H4 (cell line): ENCODE data around the gene IFNA10. TPM values are rescaled to one million over a fixed set of nuclear protein-coding genes. Genes with fewer than 3 reads are reported as not detected.
"Not testable (repeated sequence)": the region's sequence is repeated elsewhere in the genome, so short reads cannot be mapped to it uniquely, and the experiment has no call there.

Experiments
- DNase-seq: peaks from one replicate; pipeline ENCODE4 v3.0.0-alpha.2; 2015; ENCODE audit warnings: low spot score
- total RNA-seq: library from RNA; depleted of rRNA; stranded (reverse); fragments of >200 nt; shearing (Covaris generic); gene quantifications from 2 replicates; pipeline ENCODE4 v1.2.3, GENCODE V29; 2014; rRNA removed

The IFNA10 gene
- total RNA-seq, result not detected in 2 replicates

DNA sequence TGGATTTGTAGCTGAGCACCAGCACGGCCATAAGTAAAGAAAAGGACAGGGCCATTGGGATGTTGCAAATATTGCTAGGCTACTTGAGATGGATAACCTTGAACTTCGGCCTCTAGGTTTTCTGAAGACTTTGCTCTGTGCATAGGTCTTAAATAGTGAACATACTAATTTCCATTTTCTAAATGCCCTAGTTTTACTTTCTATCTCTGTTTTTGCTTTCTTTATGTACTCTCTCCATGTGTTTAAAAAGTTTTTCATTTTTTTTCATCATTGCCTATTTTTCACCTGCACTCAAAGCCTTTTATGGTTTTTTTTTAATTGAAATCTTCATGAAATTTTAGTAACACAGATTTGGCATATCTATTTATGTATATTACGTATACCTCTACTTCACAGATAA is at the start of gene IFNA10:
Gene IFNA10, minus strand, starts transcription at position 101 of the 400 bp plus-strand sequence. Its CDS starts 46 bp downstream, at position 55.
- DNase-seq, result not testable (repeated sequence)

DNA sequence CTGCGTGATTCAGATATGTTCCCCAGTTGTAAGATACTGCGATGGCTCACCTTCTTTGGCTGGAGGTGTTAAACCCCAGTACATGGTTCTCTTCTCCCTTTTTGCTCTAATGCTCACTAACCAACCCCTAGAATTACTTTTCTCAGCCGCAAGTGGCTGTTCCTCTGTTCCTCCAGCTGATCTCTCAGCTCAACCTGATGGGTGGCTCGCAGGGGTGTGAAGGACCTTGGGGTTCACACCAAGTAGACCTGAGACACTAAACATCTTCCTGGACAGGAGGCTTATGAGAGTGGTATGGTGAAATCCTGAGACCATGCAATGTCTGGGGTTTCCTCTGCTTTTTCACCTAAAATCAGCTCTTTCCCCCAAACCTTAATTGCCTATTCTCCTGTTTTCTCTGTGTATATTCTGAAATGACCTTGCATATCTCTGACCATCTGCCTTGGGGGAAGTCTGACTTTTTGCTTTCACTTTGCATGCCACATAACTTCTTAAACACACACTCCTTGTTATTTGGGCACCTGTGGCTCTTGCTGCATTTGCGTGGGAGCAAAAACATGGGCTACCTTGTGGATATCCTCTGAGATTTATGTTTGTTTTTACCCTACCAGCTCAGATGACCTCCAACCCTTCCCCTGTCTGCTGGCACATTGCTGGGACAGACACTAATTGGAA is 48.7 kb upstream of the IFNA10 start:
- no peak for DNase-seq

DNA sequence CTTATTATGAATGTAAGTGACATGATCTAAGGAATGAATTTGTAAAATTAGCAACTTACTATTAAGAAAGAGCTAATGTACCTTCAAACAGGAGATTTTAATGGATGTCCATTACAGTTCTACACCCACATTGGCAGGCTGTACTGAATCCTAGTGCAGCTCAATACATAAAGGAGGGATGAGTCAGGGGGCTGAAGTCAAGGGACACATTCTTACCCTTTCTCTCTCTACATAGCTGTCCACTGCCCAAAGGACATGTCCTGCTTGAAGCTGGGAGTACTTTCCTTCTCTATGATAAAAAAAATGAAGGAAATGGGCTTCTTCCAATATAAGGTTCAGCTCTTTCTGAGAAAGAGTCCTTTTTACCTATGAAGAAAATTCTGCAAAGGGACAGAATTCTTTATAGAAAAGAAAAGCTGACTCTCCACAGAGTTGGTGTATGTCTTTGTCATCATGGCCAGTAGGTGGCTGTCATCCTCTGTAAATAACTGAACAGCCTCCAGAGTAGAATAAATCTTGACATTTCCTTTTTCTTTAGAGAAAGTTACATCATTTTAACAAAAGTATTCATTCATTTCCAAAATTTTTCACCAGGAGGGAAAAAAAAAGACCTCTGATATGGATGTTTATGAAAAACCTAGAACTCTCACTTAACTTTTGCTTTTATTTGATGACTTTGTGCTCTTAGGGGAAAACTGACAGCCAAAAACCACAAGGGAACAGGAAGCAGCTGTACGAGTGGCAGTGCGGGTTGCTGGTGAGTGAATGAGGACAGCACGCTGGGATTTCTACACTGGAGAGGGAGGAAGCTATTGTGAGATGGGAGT is 46.0 kb upstream of the IFNA10 start:
- peak; percentile 24 for DNase-seq

DNA sequence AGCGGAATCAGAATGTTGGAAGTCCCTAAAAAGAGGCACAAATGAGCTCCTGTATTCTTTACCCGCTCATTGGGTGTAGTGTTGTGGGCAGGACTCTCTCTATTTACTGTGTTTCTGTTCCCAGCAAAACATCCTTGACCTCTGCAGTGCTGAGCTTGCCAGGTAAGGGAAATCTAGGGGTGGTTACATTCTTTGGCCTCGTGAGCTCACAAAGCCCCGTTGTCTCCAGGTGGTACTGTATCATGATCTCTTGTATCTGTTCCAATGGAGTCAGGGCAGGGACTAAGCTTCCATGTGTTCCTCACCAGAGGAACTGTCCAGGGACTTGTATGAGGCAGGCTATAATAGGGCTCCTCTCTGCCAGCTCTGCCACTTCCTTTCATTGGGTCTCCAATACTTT is 44.7 kb upstream of the IFNA10 start:
- no peak for DNase-seq

DNA sequence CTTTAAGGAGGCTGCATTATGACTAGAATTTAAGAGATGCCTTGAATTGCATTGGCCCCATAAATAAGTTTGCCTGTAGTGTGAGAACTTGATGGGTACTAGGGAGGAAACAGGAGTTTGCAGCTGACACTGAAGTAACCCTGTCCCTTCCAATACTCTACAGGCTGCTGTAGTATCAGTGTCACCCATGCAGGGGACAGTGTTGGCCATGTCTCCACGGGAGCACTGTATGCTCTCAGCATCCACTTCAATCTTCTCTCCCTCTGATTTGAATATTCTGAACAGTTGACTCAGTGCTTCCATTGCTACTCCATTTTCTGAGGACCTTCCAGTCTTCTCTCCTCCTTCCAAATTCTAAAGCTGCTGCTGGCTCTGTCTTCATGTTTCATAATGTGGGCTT is 44.2 kb upstream of the IFNA10 start:
- no peak for DNase-seq

DNA sequence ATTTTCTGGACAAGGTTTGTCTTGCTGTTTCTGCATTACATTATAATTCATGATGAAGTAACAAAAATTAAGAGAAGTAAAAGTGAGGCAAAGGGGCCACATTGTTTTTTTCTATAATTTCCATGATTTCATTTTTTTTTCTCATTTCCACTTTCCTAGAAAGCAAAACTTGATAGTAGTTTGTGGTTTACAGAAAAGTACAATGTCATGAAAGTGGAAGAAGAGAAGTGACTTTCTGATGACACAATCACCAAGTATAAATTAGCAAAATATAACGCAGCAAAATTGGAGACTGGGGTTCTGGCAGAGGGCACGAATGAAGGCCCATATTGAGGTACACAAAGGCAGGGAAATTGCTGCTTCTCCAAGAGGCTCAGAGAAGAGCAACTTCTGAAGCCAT is 37.9 kb upstream of the IFNA10 start:
- no peak for DNase-seq

DNA sequence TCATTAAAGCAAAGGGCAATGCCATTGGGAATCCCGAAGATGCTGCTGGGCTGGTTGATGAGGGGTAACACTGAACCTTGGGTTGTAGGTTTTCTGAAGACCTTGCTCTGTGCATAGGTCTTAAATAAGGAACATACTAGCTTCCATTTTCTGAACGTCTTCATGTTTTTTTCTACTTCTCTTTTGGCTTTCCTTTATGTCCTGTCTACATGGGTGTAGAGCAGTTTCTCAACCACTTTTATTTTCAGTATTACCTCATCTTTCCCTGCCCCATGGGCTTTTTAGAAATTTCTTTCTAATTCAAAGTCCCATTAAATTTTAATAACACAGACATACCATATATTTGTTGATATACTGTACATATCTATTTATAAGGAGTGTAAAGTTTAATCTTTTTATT is 33.0 kb upstream of the IFNA10 start, which contains the start of gene IFNA14:
Gene IFNA14, minus strand, starts transcription at position 95 of the 400 bp plus-strand sequence. Its CDS starts 70 bp downstream, at position 25.
- no peak for DNase-seq

DNA sequence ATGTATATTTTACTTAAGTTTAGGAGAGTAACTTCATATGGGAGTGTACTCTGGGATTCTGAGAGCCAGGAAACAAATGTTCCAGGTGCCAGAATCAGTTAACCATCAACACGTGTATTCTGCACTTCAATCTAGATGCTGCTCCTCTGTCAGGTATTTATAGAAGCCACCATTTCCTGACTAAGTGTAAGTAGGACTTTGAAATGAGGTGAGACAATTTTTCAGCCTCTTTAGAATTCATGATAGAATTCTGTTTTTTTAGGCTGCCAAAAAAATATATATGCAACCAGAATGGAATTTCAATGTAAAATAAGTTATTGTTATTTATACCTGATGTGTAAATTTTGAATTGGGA is 29.4 kb upstream of the IFNA10 start:
- DNase-seq, result not testable (repeated sequence)

DNA sequence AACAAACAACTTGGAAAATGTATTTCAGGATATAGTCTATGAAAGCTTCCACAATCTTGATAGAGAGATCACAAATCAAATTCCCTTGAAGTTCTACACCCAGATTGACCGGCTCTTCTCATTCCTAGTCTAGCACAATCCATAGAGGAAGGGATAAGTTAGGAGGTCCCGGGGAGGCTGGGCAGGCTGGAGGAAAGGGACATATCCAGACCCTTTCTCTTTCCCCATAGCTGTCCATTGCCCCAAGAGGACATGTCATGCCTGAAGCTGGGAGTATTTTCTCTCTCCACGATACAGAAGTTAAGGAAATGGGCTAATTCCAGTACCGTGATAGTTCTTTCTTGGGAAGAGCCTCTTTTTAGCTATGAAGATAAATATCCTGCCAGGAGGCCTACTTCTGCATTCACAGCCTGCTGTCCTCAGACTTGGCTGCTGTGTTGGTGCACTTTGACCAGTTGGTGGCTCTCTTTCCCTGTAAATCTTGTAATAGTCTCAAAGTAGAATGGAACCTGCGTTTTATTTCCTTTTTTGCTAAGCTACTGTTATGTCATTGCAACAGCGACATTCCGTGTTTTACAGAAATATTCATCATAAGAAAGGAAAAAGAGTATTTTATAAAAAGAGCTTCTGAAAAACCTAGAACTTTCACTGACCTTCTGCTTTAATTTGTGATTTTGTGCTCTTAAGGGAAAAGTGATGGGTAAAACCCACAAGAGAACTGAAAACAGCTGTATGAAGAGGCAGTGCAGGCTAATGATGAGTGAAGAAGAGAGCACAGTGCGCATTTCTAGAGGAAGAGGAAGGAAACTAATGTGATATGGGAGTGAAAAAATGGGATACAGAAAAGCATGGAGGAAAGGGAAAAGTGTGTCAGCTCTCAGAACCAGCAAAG is 28.8 kb upstream of the IFNA10 start:
- DNase-seq, result peak; percentile 11

DNA sequence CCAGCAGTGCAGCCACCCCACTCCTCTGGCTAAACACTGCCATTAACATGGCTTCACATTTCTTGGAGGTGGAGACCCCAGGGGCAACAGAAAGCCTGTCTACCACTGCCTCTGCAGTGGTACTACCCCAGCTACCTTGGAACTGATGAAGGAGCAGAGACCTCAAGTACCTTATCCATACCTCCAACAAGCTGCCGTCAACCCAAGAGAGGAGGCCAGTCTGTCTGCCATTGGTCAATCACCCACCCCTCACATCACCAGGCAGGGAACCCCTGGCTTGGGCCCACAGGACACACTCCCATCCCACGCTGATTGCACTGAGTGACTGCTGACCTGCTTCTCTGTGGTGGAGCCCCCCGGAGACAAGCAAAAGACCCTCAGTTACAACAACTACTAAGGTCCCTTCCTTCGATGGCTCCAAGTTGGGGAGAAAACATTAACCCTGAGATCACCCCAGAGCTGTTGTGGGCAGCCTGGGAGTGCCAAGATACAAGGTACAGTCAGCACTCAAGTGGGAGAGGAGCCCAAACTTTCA is 27.3 kb upstream of the IFNA10 start:
- no peak for DNase-seq

DNA sequence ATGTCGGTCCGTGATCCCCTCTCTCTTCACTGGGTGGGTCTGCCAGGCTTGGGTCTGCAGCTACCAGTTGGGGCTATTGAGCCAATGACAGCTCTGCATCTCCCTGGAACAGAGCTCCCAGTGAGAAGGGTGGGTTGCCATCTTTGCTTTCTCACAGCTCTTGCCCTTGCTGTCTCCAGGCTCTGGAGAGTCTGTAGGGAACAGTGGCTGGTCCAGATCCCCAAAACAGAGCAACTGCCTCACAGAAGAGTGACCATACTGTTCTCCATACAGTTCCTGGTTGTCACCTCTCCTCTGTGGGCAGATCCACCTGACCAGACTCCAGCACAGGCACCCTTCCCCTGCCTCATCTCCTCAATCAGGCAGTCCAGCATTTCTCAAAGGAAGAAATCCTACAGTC is 26.3 kb upstream of the IFNA10 start:
- no peak for DNase-seq

DNA sequence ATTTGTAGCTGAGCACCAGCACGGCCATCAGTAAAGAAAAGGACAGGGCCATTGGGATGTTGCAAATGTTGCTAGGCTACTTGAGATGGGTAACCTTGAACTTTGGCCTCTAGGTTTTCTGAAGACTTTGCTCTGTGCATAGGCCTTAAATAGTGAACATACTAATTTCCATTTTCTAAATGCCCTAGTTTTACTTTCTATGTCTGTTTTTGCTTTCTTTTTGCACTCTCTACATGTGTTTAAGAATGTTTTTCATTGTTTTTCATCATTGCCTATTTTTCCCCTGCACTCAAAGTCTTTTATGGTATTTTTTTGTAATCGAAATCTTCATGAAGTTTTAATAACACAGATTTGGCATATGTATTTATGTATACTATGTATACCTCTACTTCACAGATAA is 21.2 kb upstream of the IFNA10 start, which contains the start of gene IFNA17:
Gene IFNA17, minus strand, starts transcription at position 101 of the 400 bp plus-strand sequence. Its CDS starts 49 bp downstream, at position 52.
- no peak for DNase-seq

DNA sequence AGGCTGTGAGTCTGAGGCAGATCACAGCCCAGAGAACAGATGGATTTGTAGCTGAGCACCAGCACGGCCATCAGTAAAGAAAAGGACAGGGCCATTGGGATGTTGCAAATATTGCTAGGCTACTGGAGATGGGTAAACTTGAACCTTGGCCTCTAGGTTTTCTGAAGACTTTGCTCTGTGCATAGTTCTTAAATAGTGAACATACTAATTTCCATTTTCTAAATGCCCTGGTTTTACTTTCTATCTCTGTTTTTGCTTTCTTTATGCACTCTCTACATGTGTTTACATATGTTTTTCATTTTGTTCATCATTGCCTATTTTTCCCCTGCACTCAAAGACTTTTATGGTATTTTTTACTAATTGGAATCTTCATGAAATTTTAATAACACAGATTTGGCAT is 10.3 kb upstream of the IFNA10 start, which contains the start of gene IFNA16:
Gene IFNA16, minus strand, starts transcription at position 101 of the 400 bp plus-strand sequence. Its CDS starts 6 bp downstream, at position 95.
- DNase-seq, result not testable (repeated sequence)

DNA sequence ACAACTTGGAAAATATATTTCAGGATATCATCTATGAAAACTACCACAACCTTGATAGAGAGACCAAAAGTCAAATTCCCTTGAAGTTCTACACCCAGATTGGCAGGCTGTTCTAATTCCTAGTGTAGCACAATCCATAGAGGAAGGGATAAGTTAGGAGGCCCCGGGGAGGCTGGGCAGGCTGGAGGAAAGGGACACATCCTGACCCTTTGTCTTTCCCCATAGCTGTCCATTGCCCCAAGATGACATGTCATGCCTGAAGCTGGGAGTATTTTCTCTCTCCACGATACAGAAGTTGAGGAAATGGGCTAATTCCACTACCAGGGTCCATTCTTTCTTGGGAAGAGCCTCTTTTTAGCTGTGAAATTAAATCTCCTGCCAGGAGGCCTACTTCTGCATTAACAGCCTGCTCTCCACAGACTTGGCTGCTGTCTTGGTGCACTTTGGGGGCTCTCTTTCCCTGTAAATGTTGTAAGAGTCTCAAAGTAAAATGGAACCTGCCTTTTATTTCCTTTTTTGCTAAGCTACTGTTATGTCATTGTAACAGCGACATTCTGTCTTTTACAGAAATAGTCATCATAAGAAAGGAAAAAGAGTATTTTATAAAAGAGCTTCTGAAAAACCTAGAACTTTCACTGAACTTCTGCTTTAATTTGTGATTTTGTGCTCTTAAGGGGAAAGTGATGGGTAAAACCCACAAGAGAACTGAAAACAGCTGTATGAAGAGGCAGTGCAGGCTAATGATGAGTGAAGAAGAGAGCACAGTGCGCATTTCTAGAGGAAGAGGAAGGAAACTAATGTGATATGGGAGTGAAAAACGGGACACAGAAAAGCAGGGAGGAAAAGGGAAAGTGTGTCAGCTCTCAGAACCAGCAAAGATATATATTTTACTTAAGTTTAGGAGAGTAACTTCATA is 6.7 kb upstream of the IFNA10 start:
- not testable (repeated sequence) for DNase-seq

DNA sequence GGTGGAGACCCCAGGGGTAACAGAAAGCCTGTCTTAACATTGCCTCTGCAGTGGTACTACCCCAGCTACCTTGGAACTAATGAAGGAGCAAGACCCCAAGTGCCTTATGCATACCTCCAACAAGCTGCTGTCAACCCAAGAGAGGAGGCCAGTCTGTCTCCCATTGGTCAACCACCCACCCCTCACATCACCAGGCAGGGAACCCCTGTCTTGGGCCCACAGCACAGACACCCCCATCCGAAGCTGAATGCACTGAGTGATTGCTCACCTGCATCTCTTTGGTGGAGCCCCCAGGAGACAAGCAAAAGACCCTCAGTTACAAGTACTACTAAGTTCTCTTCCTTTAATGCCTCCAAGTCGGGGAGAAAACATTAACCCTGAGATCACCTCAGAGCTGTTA is 5.2 kb upstream of the IFNA10 start:
- not testable (repeated sequence) for DNase-seq

DNA sequence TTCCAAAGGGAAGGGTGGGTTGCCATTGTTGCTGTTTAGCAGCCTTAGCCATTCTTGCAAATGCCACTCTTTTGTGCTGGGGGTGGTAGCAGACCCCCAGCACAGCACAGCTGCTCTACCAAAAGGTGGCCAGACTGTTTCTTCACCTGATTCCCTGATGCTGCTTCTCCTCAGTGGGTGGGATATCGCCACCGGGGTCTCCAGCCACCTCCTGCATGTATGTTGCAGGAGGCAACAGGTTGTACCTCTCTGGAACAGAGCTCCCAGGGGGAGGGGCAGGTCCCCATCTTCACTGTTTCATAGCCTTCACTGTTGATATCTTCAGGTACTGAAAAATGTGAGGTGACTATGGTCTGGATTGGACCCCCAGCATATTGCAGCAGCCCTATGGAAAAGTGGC is 3.8 kb upstream of the IFNA10 start:
- DNase-seq, result not testable (repeated sequence)

DNA sequence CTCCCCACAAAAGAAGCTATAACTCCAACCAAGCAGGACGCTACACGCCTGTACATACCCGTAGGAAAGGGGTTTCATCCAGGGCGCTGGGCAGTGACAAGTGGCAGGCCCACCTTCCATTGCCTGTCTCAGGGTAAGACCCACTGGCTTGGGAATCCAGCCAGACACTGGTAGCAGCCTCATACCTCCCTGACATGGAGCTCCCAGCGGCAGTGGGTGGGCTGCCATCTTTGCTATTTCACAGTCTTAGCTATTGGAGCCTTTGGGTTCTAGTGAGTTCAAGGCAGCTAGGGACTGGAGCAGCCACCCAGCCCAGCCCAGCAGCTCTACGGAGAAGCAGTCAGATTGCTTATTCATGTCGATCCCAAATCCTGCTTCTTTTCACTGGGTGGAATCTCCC is 3.4 kb upstream of the IFNA10 start:
- no peak for DNase-seq

DNA sequence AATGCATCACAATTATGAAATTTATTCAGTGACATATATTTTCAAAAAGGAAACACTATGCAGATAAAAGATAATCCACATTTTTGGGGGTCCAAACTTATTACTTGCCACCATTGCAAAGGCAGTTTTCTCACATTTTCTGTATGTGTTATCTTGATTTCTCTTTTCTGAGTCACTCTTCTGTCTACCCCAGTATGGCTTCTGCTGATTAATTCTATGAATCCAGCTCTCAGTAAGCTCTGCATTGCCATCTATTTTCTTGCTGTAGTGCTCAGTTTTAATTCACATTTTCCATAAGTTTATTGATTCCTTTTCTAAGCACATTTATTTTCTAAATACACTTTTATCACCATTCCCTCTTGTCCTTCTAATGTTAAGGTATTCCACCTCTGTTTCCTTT is 1.7 kb downstream of the IFNA10 start:
- DNase-seq, result no peak

DNA sequence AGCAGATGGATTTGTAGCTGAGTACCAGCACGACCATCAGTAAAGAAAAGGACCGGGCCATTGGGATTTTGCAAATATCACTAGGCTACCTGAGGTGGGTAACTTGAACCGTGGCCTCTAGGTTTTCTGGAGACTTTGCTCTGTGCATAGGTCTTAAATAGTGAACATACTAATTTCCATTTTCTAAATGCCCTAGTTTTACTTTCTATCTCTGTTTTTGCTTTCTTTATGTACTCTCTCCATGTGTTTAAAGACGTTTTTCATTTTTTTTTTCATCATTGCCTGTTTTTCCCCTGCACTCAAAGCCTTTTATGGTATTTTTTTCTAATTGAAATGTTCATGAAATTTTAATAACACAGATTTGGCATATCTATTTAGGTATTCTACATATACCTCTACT is 4.8 kb downstream of the IFNA10 start, which contains the start of gene IFNA7:
Gene IFNA7, minus strand, starts transcription at position 101 of the 400 bp plus-strand sequence. Its CDS starts 40 bp downstream, at position 61.
- DNase-seq, result not testable (repeated sequence)
